ENCODE data around the gene TRIM17.

The TRIM17 gene

DNA sequence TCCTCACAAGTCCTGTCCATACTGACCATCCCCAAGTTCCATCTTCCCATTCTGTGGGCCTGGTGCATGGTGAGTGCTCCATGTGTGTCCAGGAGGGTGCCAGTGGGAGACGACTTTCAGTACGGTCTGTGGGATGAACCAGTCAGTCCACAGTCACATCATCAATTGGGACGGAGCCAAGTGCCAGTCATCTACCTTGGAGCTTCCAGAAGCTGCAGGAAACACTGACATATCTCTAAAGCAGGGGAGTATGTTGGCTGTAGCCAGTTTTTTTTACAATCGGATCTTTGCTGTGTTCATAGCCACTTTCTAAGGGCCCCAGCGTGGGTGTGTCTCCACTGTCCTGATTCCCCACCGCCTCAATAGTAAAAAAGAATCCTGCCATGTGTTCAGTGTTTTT is 13.6 kb upstream of the TRIM17 start:
- Histone ChIP-seq H3K9ac (ENCODE audit: low read length) (no peak overlapping the region), H3K4me2 (ENCODE audit: low read length) (no peak overlapping the region), H2AFZ (ENCODE audit: low read length) (no peak overlapping the region), H3K4me1 (ENCODE audit: insufficient read depth, low read length, severe bottlenecking) (no peaks in the 10 kb centered on the region), H3K79me2 (ENCODE audit: insufficient read depth, low read length) (no peaks in the 10 kb centered on the region), H4K20me1 (ENCODE audit: insufficient read depth, low read length) (no peaks in the 10 kb centered on the region), H3K27me3 (ENCODE audit: insufficient read depth, low read length) (no peaks in the 10 kb centered on the region), H3K9me3 (ENCODE audit: low read length) (no peaks in the 10 kb centered on the region), H3F3A (ENCODE audit: insufficient read depth, low read length) (no peaks in the 10 kb centered on the region), H3K4me3 (ENCODE audit: low read depth, low read length, poor library complexity, severe bottlenecking) (no peak overlapping the region), H3K27ac (ENCODE audit: low read depth, low read length, poor library complexity, severe bottlenecking) (no peak overlapping the region), H3K9me2 (ENCODE audit: low read depth, low read length) (no peaks in the 10 kb centered on the region), H3K36me3 (ENCODE audit: insufficient read depth, low read length) (no peaks in the 10 kb centered on the region)
- TF ChIP-seq EZH2 (IDR thresholded peaks at IDR 0.05; ENCODE audit: borderline replicate concordance, low read length) = no peak
- TF ChIP-seq, protein P1, sequence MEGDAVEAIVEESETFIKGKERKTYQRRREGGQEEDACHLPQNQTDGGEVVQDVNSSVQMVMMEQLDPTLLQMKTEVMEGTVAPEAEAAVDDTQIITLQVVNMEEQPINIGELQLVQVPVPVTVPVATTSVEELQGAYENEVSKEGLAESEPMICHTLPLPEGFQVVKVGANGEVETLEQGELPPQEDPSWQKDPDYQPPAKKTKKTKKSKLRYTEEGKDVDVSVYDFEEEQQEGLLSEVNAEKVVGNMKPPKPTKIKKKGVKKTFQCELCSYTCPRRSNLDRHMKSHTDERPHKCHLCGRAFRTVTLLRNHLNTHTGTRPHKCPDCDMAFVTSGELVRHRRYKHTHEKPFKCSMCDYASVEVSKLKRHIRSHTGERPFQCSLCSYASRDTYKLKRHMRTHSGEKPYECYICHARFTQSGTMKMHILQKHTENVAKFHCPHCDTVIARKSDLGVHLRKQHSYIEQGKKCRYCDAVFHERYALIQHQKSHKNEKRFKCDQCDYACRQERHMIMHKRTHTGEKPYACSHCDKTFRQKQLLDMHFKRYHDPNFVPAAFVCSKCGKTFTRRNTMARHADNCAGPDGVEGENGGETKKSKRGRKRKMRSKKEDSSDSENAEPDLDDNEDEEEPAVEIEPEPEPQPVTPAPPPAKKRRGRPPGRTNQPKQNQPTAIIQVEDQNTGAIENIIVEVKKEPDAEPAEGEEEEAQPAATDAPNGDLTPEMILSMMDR (IDR thresholded peaks at IDR 0.05; ENCODE audit: low read length) = no peak

DNA sequence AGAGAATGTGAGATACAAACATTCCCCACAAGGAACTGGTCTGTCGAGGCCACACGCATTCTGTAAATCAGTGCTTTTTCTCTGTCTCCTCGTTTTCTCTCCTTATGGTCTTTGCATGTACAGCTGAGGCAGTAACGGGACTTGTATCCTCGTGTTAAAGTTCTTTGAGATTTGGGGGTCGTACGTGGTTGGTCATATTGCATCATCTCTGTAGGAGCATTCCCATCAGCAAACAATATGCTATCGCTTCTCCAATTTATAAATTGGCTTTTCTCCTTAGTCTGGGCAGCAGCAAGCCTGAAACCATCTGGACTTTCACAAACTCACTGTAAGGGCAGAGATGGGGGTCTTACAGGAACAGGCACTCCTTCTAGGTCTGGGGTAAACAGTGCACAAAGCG is 13.0 kb upstream of the TRIM17 start:
- no peaks in the 10 kb centered on the region for H3K9me3 ChIP-seq (ENCODE audit: low read length)
- H3K79me2 ChIP-seq (ENCODE audit: insufficient read depth, low read length) = no peaks in the 10 kb centered on the region

DNA sequence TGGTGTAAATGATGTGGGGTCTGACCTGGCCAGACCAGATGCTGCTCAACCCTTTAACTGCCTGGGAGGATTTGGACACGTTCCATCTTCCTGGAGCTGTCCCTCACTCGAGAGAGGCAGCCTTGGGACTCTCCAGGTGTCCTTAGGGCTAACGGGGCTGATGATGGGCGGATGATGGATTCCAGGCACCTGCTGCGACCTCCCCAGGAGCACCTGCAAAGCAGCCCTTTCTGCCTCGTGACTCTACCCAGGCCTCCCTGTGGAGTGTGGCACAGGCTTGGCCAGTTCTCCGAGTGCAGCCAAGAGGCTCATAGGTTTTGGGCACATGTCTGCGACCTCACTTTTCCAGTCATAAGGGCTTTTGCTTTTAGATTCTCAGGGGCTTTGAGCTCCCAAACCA is 12.3 kb upstream of the TRIM17 start:
- no peaks in the 10 kb centered on the region for H3K4me1 ChIP-seq (ENCODE audit: insufficient read depth, low read length, severe bottlenecking)
- H4K20me1 ChIP-seq (ENCODE audit: insufficient read depth, low read length) = no peaks in the 10 kb centered on the region
- no peak overlapping the region for H3K4me2 ChIP-seq (ENCODE audit: low read length)
- no peak overlapping the region for H3K4me3 ChIP-seq (ENCODE audit: low read depth, low read length, poor library complexity, severe bottlenecking)
- H3K79me2 ChIP-seq (ENCODE audit: insufficient read depth, low read length) = no peaks in the 10 kb centered on the region
- H3K9ac ChIP-seq (ENCODE audit: low read length) = no peak overlapping the region
- H3K9me2 ChIP-seq (ENCODE audit: low read depth, low read length) = no peaks in the 10 kb centered on the region
- no peaks in the 10 kb centered on the region for H3K36me3 ChIP-seq (ENCODE audit: insufficient read depth, low read length)
- no peak overlapping the region for H3K27ac ChIP-seq (ENCODE audit: low read depth, low read length, poor library complexity, severe bottlenecking)
- no peaks in the 10 kb centered on the region for H3K9me3 ChIP-seq (ENCODE audit: low read length)
- TF ChIP-seq EZH2 (IDR thresholded peaks at IDR 0.05; ENCODE audit: borderline replicate concordance, low read length) = no peak
- TF ChIP-seq, protein P1 (IDR thresholded peaks at IDR 0.05; ENCODE audit: low read length) = no peak
- H3K27me3 ChIP-seq (ENCODE audit: insufficient read depth, low read length) = no peaks in the 10 kb centered on the region
- no peak overlapping the region for H2AFZ ChIP-seq (ENCODE audit: low read length)
- no peaks in the 10 kb centered on the region for H3F3A ChIP-seq (ENCODE audit: insufficient read depth, low read length)

More for the DNA sequence above, 13.0 kb upstream of the TRIM17 start:
- Histone ChIP-seq H3K27ac (ENCODE audit: low read depth, low read length, poor library complexity, severe bottlenecking) (no peak overlapping the region), H3K4me1 (ENCODE audit: insufficient read depth, low read length, severe bottlenecking) (no peaks in the 10 kb centered on the region), H4K20me1 (ENCODE audit: insufficient read depth, low read length) (no peaks in the 10 kb centered on the region), H3K9ac (ENCODE audit: low read length) (no peak overlapping the region), H3K27me3 (ENCODE audit: insufficient read depth, low read length) (no peaks in the 10 kb centered on the region), H3F3A (ENCODE audit: insufficient read depth, low read length) (no peaks in the 10 kb centered on the region), H2AFZ (ENCODE audit: low read length) (no peak overlapping the region), H3K36me3 (ENCODE audit: insufficient read depth, low read length) (no peaks in the 10 kb centered on the region), H3K4me2 (ENCODE audit: low read length) (no peak overlapping the region), H3K4me3 (ENCODE audit: low read depth, low read length, poor library complexity, severe bottlenecking) (no peak overlapping the region), H3K9me2 (ENCODE audit: low read depth, low read length) (no peaks in the 10 kb centered on the region)
- no peak for TF ChIP-seq EZH2 (IDR thresholded peaks at IDR 0.05; ENCODE audit: borderline replicate concordance, low read length)
- TF ChIP-seq, protein P1 (IDR thresholded peaks at IDR 0.05; ENCODE audit: low read length) = no peak
